GM12892 (cell line): Measurements from ENCODE around the gene CCDC88A.
"Not testable (repeated sequence)": the region's sequence is repeated elsewhere in the genome, so short reads cannot be mapped to it uniquely, and the experiment has no call there.

Experiments
- POLR2A ChIP-seq: IDR thresholded peaks from 2 replicates; pipeline ENCODE4 v1.6.1; 2011; ENCODE audit warnings: low read depth, low read length, control low read depth
- POLR2AphosphoS5 ChIP-seq: IDR thresholded peaks from 2 replicates; pipeline ENCODE4 v1.6.1; 2011; ENCODE audit warnings: low read depth, low read length, control low read depth

DNA sequence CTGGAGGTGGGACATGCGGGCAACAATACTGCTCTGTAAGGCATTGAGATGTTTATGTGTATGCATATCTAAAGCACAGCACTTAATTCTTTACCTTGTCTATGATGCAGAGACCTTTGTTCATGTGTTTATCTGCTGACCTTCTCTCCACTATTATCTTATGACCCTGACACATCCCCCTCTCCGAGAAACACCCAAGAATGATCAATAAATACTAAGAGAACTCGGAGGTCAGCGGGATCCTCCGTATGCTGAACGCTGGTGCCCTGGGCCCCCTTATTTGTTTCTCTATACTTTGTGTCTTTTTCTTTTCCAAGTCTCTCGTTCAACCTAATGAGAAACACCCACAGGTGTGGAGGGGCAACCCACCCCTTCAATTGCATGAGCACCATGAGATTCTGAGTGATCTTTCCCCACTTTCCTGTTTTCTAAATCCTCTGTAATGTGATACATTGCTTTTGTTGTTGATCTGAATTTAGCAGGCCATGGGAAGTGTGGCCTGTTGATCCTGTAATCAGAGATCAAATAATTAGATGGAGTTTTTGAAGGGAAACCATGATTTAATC is 139.7 kb downstream of the CCDC88A start:
- not testable (repeated sequence) for TF ChIP-seq POLR2A, POLR2AphosphoS5
